ENCODE results near the gene USP49.

USP49 gene

DNA sequence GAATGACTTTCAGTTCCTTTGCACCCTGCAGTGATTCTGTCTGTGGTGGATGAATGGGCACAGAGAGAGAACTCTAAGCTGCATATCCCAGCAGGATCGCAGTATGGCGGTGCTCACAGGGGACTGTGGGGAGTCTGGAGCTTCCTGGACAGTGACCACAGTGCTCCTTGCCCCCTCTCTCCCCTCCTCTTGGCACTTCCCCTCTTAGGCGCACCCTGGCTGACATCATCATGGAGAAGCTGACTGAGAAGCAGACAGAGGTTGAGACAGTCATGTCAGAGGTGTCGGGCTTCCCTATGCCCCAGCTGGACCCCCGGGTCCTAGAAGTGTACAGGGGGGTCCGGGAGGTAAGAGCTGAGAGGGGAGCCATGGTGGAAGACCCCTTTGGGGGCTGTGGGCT, 34.7 kb upstream of the USP49 start:
- no peak for DNase-seq (ENCODE audit: low read depth)

DNA sequence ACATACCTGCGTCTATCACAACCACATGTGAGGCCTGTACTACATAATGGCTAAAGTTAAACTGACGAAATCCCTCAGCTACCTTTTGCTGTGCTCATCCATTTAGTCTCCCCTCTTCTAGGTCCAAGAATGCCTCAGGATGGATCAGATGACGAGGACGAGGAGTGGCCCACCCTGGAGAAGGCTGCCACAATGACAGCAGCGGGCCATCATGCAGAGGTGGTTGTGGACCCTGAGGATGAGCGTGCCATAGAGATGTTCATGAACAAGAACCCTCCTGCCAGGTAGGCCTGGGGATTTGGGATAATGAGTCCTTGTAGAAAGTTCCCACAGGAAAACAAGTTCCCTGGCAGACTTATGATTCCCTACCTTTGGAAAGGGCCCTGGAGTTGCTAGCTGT, 32.1 kb upstream of the USP49 start:
- DNase-seq (ENCODE audit: low read depth), result no peak

DNA sequence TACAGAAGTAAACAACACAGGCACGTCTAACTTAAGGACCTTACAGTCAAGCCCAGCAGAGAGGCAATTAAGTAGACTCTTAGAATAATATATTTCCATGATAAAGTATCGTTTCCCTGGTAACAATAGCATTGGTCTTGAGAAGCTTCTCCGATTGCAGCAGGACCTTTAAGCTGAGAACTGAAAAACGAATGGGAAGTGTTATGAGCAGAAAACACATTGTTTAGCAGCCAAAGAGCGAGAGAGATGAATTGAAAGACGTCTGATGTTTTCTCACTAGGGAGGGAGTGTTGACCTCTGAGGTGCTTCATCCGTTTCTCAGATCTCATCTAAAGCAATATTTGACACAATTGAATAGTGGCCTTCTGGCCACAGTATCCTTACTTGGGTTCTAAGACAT, 27.0 kb upstream of the USP49 start:
- DNase-seq (ENCODE audit: low read depth), result no peak

DNA sequence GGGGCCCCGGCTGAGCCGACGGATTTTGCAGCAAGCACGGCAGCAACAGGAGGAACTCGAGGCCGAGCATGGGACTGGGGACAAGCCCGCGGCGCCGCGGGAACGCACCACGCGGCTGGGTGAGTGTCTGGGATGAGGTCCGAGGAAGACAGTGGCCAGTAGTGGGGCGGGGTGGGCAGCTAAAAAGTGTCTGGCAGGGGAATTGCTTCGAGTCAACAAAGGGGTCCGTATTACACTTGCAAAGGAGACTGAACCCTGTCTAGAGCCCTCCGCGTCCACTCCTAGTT, 26.5 kb upstream of the USP49 start:
- DNase-seq (ENCODE audit: low read depth), result no peak

DNA sequence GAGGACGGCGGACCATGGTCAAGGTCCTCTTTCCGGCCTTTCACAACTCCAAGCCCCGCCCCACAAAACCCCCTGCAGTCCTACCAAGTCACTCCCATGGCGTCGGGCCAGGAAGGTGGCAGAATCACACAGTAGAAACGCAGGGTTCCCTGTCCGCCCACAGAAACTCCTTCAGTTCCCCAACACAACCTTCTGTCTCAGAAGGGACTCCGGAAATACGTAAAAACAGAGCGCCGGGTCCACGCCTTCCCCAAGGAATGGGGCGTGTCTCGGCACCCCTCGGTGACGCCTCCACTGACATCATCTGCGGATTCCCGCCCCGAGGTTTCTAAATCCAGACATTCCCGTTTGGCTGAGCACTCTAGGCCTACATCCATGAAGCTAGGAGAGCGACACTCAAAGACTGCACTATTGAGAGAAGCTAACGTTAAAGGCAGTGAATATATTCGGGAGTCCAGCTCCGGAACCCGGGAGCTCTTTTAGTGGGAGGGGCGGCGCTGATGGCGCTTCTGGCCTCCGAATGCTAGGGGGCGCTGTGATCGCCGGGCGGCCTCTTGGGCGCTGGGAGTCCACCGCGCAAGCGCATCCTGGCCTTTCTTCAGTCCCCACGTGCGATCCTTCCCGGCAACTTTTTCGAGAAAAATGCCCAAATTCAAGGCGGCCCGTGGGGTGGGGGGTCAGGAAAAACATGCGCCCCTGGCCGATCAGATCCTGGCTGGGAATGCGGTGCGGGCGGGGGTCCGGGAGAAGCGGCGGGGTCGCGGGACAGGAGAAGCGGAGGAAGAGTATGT, 25.9 kb upstream of the USP49 start, which contains the start of the genes BYSL and MED20:
Gene BYSL (plus strand): TSS at position 579 of the 791 bp plus-strand sequence. CDS start 64 bp downstream, at position 643.
Gene MED20 (minus strand): TSS at position 219 of the 791 bp plus-strand sequence. CDS start 121 bp downstream, at position 98.
- peak; percentile 96 for DNase-seq (ENCODE audit: low read depth)

DNA sequence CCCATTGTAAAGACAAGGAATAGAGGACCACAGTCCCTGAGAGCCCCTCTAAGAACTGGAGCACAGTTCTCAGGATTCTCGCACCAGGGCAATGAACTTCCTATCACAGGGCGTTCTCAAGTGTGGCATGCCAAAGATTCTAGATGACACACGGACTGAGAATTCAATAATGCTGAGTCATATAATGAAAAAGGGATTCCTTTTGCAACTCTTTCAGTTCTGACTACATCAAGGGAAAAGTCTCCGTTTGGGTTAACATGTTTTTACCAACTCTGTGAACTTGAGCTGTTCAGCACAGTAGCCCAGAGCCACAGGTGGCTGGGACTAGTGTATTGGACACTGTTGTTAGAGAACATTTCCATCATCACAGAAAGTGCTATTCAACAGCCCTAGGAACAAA, 22.4 kb upstream of the USP49 start:
- DNase-seq (ENCODE audit: low read depth), result peak; percentile 97

DNA sequence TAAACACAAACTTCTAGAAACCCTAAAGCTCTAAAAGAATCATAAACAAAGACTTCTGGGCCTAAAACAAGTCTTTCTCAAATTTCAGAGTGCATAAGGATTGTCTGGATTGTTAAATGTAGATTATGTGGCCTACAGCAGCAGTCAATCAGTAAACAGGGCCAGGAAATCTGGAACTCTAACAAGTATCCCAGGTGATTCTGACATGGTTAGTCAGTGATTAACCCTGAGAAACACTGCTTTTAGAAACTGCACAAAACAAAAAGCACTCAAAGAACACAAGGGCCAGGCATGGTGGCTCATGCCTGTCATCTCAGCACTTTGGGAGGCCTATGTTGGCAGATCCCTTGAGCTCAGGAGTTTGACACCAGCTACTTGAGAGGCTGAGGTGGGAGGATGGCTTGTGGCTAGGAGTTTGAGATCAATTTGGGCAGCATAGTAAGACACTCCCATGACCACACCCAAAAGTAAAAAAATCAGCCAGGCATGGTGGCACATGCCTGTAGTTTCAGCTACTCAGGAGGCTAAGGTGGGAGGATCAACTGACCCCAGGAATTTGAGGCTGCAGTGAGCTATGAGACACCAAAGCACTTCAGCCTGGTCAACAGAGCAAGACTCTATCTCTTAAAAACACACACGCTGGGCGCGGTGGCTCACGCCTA, 19.8 kb upstream of the USP49 start:
- DNase-seq (ENCODE audit: low read depth), result no peak

DNA sequence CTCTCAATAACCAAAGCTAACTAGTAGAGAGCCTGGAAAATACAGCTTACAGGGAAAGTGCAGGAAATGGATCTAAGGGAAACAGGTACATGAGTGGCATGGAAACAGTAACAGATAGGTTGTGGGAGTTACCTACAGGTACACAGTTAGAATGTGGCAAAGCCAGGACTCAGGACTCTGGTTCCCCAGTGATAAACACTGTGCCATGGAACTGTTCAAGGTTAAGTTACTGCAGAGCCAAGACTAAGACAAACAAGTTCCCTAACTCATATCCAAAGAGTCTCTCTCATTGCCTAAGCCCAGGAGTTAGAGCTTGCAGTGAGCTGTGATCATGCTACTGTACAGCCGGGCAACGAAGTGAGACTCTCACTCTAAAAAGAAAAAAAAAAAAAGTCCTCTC, 19.2 kb upstream of the USP49 start:
- no peak for DNase-seq (ENCODE audit: low read depth)

DNA sequence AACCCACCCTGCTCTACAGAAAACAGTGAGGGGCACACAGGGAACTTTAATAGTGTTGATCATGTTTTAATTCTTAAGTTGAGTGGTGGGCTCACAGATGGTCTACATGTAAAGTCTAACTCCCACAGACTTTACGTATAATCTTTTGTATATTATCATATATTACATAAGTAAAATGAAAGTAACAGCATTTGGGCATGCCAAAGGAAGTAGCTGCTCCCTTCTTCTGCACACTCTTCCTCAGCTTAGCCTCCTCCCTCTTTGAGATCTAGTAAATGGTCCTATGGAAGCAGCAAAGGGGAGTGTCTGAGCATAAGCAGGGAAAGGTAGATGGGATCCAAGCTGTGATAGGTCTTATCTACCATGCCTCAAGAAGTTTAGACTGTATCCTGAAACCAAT, 14.6 kb upstream of the USP49 start:
- no peak for DNase-seq (ENCODE audit: low read depth)

DNA sequence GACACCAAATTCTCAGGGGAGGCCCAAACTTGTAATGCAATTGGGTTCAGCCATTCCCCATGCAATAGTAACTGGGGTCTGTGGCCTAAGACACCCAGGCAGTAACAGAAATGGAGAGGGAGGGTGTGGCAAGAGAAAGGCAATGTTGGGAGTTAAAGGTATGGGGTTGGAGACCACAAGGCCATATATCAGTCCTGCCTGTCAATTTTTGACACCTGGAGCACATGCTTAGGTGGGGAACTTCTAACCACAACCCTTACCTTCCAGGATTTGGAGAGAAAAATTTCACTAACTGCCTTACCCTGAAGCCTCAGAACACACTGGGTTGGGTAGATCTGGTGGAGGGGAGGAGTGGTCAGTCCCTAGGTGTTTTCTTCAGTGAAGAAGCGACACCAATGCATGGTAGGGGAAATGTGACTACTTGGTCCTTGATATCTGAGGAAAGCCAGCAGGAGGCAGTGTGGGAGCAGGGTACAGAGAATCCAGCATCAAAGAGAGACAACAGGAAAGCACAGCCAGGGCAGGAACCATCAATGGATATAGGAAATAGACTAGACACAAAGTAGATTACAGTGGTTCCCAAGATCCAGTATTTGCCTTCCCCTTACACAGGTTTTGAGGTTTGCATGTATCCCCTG, 6.8 kb upstream of the USP49 start:
- DNase-seq (ENCODE audit: low read depth), result peak; percentile 57

DNA sequence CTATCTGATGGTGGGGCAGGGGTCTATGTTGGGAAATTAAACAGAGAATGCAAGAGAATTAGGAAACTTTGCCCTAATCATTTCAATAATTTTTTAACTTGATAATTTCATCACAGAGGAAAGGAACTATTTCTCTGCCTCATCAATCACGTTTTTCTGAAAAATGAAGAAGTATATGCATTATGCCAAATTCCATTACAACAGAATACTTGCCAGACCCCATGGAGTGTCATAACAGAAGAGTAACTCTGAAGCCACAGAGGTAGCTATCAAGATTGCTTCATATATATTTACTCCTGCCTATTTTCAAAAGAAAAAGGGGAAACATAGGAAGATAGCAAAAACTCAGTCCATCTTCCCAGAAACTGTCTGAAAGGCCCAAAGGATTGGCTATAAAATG, 5.7 kb upstream of the USP49 start:
- no peak for DNase-seq (ENCODE audit: low read depth)

DNA sequence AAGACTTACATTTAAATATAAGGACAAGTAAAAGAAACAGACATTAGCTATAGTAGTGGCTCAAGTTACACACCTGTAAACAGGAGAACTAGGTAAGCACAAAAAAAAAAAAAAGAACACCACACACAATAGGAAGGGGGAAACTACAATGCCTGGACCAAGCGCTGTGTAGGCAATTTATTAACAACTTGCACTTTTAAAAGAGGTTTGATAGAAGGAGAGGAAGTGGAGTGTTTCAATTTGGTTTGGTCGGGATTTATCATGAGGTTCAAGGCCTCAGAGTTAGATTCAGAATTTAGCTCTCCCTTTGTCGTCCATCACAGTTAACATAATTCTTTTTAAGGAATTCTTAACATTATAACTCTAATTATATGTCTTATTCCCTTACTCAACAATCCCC, 1.1 kb upstream of the USP49 start:
- DNase-seq (ENCODE audit: low read depth), result no peak

DNA sequence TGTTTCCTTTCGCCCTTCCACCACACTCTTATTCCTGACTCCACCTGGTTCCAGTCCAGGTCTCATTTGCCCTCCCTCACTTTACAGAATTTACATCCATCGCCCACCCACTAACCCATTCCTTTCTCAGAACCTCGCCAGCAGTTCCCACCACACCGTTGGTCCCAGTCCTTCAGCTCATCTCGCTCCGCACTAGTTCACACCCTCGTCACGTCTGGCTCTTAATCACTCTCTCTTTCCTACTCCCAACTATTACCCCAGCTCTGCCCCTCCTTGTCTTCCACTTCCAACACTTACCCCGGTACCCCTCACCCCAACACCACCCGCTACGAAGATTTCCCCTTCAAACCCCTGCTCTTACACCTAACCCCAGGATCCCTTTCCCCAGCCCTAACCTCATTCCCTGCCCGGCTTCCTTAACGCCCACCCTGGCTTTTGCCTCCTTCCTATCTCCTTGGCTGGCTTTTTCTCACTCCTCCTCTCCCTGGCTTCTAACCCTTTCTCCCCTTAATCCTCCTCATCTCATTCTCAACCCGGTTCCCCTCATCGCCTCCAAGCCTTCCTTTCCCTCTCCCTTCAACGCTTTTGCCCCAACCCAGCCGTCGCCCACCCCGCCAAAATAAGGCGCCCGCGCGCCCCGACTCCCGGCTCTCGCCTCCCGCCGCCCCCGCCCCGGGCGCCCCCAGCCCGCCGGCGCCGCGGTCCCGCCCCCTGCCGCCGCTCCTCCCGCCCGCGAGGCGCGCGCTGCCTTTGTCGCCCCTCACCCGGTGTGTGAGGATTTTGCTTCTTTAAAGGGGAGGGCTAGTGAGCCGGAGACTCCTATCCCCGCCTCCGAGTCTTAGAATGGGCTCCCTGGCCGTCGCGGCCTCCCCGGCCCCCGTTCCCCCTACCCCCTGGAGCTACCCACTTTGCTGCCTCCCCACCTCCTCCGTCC, 542 bp downstream of the USP49 start:
- DNase-seq (ENCODE audit: low read depth), result peak; percentile 24

DNA sequence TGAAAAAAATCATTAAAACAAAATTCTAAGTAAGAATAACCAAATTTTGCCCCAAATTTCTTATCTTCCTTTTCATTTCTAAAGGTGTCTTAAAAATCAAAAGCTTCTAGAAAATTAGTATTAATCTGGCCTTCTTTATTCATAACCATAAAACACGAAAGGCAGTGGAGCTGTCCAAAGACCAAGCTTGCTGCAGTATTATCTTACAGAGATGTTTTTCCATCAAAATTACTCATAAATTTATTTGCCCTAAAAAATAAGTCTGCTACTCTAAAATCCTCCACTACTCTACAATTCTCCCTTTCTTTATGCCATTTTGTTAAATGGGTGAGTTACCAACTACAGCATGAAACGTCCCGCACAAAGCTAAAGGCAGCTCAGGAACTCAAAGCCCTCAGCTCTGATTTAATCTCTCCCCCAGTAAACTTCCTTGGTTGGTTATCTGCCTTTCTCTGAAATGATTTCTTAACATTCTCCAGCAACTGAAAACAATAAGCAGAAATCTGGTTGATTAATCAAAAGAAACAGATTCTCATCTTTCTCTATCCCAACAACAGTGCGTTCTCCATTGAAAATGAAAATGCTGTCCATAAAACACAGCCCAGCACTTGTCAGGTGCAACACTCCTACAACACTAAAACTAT, 2.1 kb downstream of the USP49 start:
- DNase-seq (ENCODE audit: low read depth), result no peak

DNA sequence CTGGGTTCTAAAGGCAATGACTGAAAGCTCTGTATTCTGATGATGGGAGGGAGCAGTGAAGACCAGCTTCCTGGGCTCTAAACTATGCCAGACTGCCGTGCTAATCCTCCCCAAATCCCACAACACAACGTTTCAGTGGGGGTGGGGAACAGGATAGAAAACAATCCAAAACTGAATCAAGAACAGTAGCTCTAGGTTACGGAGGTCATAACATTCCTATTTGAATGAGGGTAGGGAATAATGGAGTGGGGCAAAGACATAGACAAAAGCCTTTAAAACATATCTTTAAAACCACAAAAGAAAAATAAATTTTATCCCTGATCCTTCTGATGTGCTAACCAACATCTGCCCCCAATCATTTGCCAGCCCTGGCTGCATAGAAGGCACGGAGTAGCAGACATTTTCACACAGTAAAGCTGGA, 7.8 kb downstream of the USP49 start:
- DNase-seq (ENCODE audit: low read depth), result no peak

DNA sequence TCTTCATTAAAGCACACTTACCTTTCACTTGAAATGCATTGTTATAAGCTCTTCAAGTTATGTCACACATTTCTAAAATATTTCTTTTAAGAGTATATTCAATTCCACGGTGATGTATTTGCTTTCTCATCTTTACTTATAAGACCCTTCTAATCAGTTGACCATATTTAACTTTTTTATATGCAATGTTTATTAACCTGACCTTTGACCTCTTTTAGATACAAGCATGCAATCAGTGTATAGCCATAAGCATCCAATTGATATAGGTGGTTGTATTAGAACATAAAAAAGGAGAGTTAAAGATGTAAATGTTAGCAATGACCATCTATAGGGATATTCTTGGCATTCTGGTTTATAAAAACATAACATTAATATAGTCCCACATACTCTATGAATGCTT, 9.2 kb downstream of the USP49 start:
- no peak for DNase-seq (ENCODE audit: low read depth)

DNA sequence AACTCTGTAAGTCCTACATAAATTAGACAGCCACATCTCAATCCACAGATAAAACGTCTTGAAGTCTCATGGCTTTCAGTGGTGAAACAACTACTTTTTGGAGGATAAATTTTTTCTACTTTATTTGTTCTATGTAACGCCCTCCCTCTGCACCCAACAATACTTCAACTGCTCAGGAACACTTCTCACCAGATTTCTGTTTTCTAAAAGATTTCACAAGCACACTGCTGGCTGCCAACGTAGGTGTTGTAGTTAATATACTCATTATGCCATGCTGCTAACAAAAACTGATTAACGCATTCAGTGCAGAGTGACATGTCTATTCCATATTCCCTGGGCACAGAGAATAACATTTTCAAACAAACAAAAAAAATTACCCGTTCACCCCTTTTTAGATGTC, 10.2 kb downstream of the USP49 start:
- no peak for DNase-seq (ENCODE audit: low read depth)

DNA sequence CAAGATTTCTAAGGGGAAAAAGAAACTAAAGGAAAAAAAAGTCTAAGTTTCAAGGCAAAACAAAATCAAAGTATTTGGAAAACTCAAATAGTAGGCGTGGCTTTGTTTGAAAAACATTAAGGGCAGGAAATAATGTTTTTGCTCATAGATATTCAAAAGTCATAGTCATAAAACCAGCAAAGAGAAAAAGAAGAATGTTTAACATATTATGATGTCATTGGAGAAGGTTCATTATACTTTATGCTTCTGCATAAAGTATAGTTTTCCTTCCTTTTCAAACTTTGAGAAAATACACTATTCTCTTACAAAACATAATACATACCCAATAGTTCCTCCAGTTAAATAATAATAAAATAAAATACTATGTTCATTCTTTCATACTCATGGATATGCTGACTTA, 13.7 kb downstream of the USP49 start:
- no peak for DNase-seq (ENCODE audit: low read depth)

DNA sequence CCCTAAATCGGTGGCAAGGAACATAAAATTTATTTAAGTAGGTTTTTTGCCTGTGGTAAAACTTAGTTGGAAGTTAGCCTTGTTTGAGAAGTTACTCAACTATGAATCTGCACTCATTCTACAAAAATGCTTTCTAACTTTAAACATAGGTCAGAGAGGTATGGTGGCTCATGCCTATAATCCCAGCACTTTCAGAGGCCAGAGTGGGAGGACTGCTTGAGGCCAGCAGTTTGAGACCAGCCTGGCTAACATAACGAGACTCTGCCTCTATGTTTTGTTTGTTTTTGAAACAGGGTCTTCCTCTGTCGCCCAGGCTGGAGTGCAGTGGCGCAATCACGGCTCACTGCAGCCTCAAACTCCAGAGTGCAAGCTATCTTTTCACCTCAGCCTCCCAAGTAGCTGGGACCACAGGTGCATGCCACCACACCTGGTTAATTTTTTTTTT, 16.2 kb downstream of the USP49 start:
- DNase-seq (ENCODE audit: low read depth), result peak; percentile 83

DNA sequence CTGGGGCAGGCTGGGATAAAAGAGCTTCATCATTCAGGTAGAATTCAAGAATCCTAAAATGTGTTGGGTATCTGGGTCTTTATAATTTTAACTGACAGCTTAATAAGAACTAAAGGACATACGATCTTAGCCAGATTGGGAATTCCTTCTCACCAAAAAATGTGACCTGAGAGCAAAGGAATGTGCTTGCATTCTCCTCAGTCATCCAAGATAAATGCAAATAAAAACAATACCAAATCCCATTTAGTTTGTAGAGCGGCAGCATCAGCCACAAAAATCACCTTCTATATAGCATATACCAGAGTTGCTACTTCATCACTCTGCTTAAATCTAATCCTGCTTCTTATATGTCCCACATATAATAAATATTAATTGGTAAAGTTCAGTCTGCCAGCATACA, 16.9 kb downstream of the USP49 start:
- DNase-seq (ENCODE audit: low read depth), result peak; percentile 79

DNA sequence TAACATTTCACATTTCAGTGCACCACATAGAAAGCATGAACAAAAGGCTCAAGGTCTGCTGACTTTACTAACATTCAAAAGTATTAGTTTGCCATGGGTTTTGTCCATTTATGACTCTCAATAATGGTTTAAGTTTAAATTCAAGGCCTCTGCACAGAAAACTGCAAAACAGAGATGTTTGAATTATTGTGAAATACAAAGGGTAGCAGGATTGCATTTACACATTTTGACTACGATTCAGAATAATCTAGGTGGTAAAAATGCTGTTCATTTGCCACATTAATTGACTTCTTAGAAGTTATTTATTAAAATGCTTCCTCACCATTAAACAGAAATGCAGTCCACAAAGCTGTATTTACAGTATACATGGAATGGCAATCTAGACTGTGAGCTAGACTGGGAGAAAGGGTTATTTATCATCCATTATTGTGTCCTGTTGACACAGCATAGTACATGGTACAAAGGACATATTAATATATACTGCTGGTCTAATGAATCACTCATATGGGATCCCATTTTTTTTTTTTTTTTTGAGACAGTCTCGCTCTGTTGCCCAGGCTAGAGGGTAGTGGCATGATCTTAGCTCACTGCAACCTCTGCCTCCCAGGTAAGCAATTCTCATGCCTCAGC, 18.0 kb downstream of the USP49 start:
- no peak for DNase-seq (ENCODE audit: low read depth)

Measured in iris pigment epithelial cell (primary cell).